HEK293T (cell line): ENCODE measurements around the gene C6orf141.

Experiments used
- CTCF ChIA-PET: fragments of 350-600 bp; formaldehyde crosslinking; extraction: SDS; loops from one replicate; lab custom pipeline; 2021; ENCODE audit warnings: antibody characterized with exemption, inconsistent platforms; lab: Yijun Ruan, JAX
- POLR2A ChIA-PET: fragments of 350-600 bp; formaldehyde crosslinking; extraction: SDS; loops from one replicate; lab custom pipeline; 2020; ENCODE audit warnings: antibody characterized with exemption, inconsistent platforms; lab: Yijun Ruan, JAX
- DNase-seq: peaks from one replicate; pipeline ENCODE4 v3.0.0; 2012; ENCODE audit warnings: mixed read lengths; ENCODE audit errors: extremely low spot score
- ARNT ChIP-seq: fragments of 450-650 bp; IDR thresholded peaks from 2 replicates; pipeline ENCODE4 v1.6.1; 2017; ENCODE audit warnings: mild to moderate bottlenecking
- BHLHE40 ChIP-seq: fragments of 450-650 bp; IDR thresholded peaks from 2 replicates; pipeline ENCODE4 v1.6.1; 2016; ENCODE audit warnings: mild to moderate bottlenecking, moderate library complexity, borderline replicate concordance
- CTBP1 ChIP-seq: fragments of 450-650 bp; IDR thresholded peaks from 2 replicates; pipeline ENCODE4 v1.6.1; 2016; ENCODE audit warnings: borderline replicate concordance
- ELF4 ChIP-seq: fragments of 450-650 bp; IDR thresholded peaks from 2 replicates; pipeline ENCODE4 v1.6.1; 2017; ENCODE audit warnings: antibody characterized with exemption
- FOXA1 ChIP-seq: fragments of 450-650 bp; IDR thresholded peaks from 2 replicates; pipeline ENCODE4 v1.6.1; 2016; ENCODE audit warnings: mild to moderate bottlenecking
- FOXK2 ChIP-seq: fragments of 450-650 bp; IDR thresholded peaks from 2 replicates; pipeline ENCODE4 v1.6.1; 2016; ENCODE audit warnings: mild to moderate bottlenecking
- FOXM1 ChIP-seq: fragments of 450-650 bp; IDR thresholded peaks from 2 replicates; pipeline ENCODE4 v1.6.1; 2017; ENCODE audit warnings: mild to moderate bottlenecking, borderline replicate concordance
- HDGF ChIP-seq: fragments of 450-650 bp; IDR thresholded peaks from 2 replicates; pipeline ENCODE4 v1.6.1; 2017; ENCODE audit warnings: antibody characterized with exemption, borderline replicate concordance
- L3MBTL2 ChIP-seq: fragments of 450-650 bp; conservative IDR thresholded peaks from 2 replicates; pipeline ENCODE4 v1.6.1; 2016; ENCODE audit warnings: mild to moderate bottlenecking
- LEF1 ChIP-seq: fragments of 450-650 bp; IDR thresholded peaks from 2 replicates; pipeline ENCODE4 v1.6.1; 2017; ENCODE audit warnings: mild to moderate bottlenecking, borderline replicate concordance
- NFRKB ChIP-seq: fragments of 450-650 bp; IDR thresholded peaks from 2 replicates; pipeline ENCODE4 v1.6.1; 2016; ENCODE audit warnings: mild to moderate bottlenecking, moderate library complexity
- SP1 ChIP-seq: fragments of 450-650 bp; IDR thresholded peaks from 2 replicates; pipeline ENCODE4 v1.6.1; 2017
- SUZ12 ChIP-seq: fragments of 450-650 bp; IDR thresholded peaks from 2 replicates; pipeline ENCODE4 v1.6.1; 2016; ENCODE audit warnings: mild to moderate bottlenecking
- TARDBP ChIP-seq: fragments of 450-650 bp; IDR thresholded peaks from 2 replicates; pipeline ENCODE4 v1.6.1; 2016
- ZNF384 ChIP-seq: fragments of 450-650 bp; IDR thresholded peaks from 2 replicates; pipeline ENCODE4 v1.6.1; 2016
- TF ChIP-seq, protein P1 (sequence below): fragments of 450-650 bp; IDR thresholded peaks from 2 replicates; pipeline ENCODE4 v1.6.1; 2016

C6orf141 gene

DNA sequence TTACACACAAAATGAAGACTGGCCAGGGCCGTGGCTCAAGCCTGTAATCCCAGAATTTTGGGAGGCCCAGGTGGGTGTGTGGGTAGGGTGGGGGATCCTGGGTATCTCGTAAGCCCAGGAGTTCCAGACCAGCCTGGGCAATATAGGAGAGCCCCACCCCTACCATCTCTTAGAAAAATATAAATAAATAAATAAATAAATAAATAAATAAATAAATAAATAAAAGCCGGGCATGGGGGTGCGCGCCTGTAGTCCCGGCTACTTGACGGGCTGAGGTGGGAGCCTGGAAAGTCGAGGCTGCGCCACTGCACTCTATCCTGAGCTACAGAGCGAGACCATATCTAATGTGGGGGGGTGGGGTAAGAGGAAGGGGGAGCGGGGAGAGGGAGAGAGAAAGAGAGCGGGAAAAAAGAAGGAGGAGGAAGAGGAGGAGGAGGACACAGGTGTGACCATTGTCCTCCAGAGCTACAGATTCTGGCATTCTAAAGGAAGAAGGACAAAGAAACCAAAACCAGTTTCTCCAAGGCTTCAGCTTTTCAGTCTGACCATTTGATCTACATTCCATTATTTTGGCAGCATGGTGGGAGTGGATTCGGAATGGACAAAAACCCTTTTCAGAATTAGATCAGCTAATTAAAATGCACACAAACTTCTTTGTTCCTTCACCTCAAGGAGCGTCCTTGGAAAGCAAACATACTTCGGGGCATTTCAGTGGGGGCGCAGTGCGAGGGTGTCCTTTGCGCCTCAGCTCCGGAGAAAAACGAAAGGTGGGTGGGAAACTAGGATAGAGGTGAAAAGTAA is 577 bp upstream of the C6orf141 start:
- POLR2A ChIA-PET: interaction anchor here (0.9 to 4.0 kb wide), 9 partner anchors 9 to 56 kb away, joined by 3 to 34 read pairs (median 5); no protein-coding TSS in a partner anchor
- TF ChIP-seq L3MBTL2 (no peak), ZNF384 (no peak), BHLHE40 (no peak), LEF1 (no peak), SUZ12 (no peak), HDGF (no peak), NFRKB (no peak), CTBP1 (no peak), ARNT (no peak), FOXK2 (no peak), SP1 (no peak), FOXA1 (no peak), TARDBP (no peak), ELF4 (no peak), FOXM1 (no peak)
- TF ChIP-seq, protein P1, sequence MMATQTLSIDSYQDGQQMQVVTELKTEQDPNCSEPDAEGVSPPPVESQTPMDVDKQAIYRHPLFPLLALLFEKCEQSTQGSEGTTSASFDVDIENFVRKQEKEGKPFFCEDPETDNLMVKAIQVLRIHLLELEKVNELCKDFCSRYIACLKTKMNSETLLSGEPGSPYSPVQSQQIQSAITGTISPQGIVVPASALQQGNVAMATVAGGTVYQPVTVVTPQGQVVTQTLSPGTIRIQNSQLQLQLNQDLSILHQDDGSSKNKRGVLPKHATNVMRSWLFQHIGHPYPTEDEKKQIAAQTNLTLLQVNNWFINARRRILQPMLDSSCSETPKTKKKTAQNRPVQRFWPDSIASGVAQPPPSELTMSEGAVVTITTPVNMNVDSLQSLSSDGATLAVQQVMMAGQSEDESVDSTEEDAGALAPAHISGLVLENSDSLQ: no peak
- CTCF ChIA-PET: interaction anchor here (0.9 to 1.7 kb wide), 5 partner anchors 9 to 57 kb away, joined by 3 to 8 read pairs (median 4); no protein-coding TSS in a partner anchor
- no peak for DNase-seq

DNA sequence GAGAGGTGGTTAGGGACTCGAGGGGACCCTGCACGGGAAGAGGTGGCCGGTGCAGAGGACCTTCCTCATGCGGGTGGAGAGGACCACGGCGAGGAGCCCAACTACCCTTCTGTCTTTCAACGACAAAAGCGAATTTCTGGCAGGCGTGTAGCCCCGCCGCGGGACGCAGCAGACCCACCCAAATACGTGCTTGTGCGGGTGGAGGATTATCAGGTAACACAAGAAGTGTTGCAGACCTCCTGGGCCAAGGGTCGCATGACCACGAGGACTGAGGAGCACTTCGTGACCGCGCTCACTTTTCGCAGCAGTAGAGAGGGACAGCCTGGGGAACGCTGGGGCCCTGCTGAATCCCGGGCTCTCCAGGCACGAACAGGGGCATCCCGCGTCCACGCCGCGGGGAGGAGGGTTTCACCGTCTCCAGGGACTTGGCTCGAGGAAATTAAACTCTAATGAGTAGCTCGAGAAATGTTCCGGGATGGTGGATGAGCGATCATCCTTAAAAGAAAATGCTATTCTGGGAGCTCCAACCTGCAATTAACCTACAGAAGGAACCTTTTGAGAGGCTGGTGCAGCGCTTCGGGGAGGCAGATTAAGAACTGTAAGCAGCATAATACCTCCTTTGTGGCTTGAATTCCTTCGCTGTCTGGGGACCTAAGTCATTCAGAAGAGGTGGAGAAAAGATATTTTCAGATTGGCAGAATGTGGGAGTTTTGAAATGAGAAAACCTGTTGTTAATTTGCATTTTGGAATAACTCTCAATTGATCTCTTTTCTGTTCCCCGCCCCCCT is 804 bp downstream of the C6orf141 start:
- TF ChIP-seq FOXK2 (no peak), L3MBTL2 (peak; percentile 55), TARDBP (no peak), SP1 (no peak)
- POLR2A ChIA-PET: interaction anchor here (0.9 to 4.0 kb wide), 7 partner anchors 10 to 54 kb away, joined by 4 to 34 read pairs (median 5); no protein-coding TSS in a partner anchor
- peak; percentile 22 for DNase-seq
- CTCF ChIA-PET: interaction anchor here (1.0 to 1.7 kb wide), 4 partner anchors 18 to 56 kb away, joined by 3 to 5 read pairs (median 3); no protein-coding TSS in a partner anchor

DNA sequence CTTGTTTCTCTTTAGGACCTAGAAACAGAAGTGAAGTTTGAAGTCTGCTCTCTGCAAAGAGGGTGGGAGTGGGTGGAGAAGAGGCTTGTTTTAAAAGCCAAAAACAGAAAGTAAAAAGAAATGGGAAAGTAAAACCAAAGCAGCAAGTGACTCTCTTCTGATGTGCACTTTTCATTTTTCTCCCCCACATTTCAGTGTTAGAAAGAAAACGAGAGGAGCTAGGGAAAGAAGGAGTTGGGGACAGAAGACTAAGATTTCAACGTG is 1.3 kb downstream of the C6orf141 start:
- CTCF ChIA-PET: interaction anchor here (1.1 kb wide), 1 partner anchor 55 kb away, joined by 3 read pairs; no protein-coding TSS in a partner anchor
- POLR2A ChIA-PET: interaction anchor here (0.8 to 4.0 kb wide), 3 partner anchors 10 to 725 kb away, joined by 3 to 34 read pairs (median 3); no protein-coding TSS in a partner anchor
- no peak for DNase-seq
- no peak for TF ChIP-seq ELF4
- no peak for TF ChIP-seq SUZ12
- TF ChIP-seq L3MBTL2: no peak
- no peak for TF ChIP-seq ARNT
- TF ChIP-seq SP1: no peak
- no peak for TF ChIP-seq FOXA1
- no peak for TF ChIP-seq FOXM1
- TF ChIP-seq ZNF384: no peak
- TF ChIP-seq NFRKB: no peak

DNA sequence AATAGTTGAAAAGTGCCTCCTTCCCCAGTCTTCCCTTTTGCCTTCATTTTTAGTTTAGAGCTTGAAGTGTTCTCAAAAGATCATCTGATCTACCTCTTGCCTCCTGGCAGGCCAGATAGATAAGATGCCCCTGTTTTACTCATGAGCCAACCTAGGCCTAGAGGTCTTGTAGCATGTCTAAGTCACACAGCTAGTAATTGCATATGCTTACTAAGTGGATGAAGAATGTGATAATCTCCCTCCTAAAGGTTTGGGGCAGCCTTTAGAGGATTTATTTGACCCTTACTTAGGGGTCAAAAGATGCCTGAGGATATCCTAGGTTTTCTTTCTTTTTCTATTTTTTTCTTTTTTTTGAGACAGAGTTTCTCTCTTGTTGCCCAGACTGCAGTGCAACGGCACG is 2.1 kb downstream of the C6orf141 start:
- TF ChIP-seq ARNT: no peak
- TF ChIP-seq FOXK2: no peak
- no peak for TF ChIP-seq L3MBTL2
- TF ChIP-seq ZNF384: no peak
- TF ChIP-seq SUZ12: no peak
- no peak for TF ChIP-seq NFRKB
- no peak for TF ChIP-seq BHLHE40
- TF ChIP-seq SP1: no peak
- no peak for TF ChIP-seq LEF1
- TF ChIP-seq ELF4: no peak
- no peak for DNase-seq
- CTCF ChIA-PET: interaction anchor here (1.5 kb wide), 1 partner anchor 70 kb away, joined by 7 read pairs; no protein-coding TSS in a partner anchor
- POLR2A ChIA-PET: interaction anchor here (0.8 to 4.0 kb wide), 4 partner anchors 11 to 726 kb away, joined by 3 to 34 read pairs (median 3); no protein-coding TSS in a partner anchor

DNA sequence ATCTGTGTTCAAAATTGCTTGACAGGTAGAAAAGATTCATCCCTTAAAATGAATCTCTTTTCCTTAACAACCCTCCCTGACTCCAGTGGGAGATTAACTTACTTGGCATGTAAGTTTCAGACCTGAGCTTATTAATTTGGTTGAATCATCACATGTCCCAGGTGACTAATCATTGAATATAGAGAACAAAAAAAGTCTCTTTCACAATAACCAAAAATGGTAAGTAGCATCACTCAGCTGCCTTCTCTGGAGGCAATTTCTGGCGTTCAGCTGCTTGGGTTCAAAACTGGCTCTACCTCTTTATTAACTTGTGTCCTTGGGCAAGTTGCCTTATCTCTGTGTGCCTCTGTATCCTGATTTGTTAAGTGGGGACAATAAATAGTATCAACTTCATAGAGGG is 2.9 kb downstream of the C6orf141 start:
- CTCF ChIA-PET: interaction anchor here (1.5 to 1.7 kb wide), 2 partner anchors 22 to 70 kb away, joined by 6 to 7 read pairs; no protein-coding TSS in a partner anchor
- no peak for DNase-seq
- no peak for TF ChIP-seq ARNT
- no peak for TF ChIP-seq FOXK2
- TF ChIP-seq L3MBTL2: no peak
- TF ChIP-seq SUZ12: no peak
- no peak for TF ChIP-seq LEF1
- no peak for TF ChIP-seq ZNF384
- TF ChIP-seq TARDBP: no peak
- no peak for TF ChIP-seq FOXM1
- TF ChIP-seq, protein P1: no peak
- no peak for TF ChIP-seq BHLHE40
- no peak for TF ChIP-seq SP1
- POLR2A ChIA-PET: interaction anchor here (1.1 to 4.0 kb wide), 4 partner anchors 11 to 14 kb away, joined by 3 to 34 read pairs (median 3); no protein-coding TSS in a partner anchor

DNA sequence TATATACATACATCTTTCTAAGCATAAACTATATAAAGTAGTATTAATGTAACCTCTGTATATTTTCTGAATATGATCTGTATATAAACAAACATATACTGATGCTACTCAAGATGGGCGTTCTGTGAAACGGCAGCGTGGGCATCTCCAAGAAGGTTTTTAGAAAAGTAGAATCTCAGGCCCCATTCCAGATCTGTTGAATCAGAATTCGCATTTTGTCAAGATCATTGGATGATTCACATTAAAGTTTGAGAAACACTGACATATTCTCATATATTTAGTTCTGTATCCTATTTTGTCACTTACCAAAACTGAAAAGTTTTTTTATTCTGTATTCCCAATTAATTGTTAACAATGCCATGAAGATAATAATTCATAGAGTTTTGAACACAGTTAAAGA is 5.5 kb downstream of the C6orf141 start:
- ChIA-PET POLR2A (no interaction called here), CTCF (no interaction called here)
- TF ChIP-seq BHLHE40 (no peak), FOXK2 (no peak), HDGF (no peak), ARNT (no peak), CTBP1 (no peak), L3MBTL2 (no peak), TARDBP (no peak), LEF1 (no peak), NFRKB (no peak), FOXM1 (no peak), ZNF384 (no peak), SP1 (no peak), SUZ12 (no peak)
- TF ChIP-seq, protein P1: no peak
- no peak for DNase-seq
